HG03442 (cell line): ENCODE data around the gene CAMTA1.

Experiments
- ATAC-seq: cut with Tn5 transposase; IDR thresholded peaks from one replicate; pipeline ENCODE4 v1.9.1; 2021; ENCODE audit warnings: mild to moderate bottlenecking, moderate library complexity; ENCODE audit not compliant: unreplicated experiment

The CAMTA1 gene

GRCh38 chr1:7474786-7475502 is 689.7 kb downstream of the CAMTA1 start:
- ATAC-seq: no peak

DNA sequence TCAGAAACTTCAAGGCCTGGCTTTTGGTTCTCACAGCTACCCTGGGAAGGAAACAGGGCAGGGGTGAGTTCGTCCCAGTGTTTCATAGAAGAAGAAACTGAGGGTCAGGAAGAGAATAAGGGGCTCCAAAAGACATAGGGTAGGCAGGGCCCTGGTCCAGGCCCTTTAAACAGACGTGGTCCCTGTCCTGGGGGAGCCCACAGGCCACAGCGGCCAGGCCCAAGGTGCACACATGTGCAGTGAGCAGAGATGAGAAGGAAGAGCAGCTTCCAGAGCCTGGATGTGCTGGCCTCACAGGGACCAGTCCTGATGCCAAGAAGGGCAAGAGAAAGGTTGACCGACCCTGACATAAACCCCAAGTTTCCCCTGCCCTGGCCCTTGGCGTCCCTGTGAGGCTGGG is 690.4 kb downstream of the CAMTA1 start:
- no peak for ATAC-seq

DNA sequence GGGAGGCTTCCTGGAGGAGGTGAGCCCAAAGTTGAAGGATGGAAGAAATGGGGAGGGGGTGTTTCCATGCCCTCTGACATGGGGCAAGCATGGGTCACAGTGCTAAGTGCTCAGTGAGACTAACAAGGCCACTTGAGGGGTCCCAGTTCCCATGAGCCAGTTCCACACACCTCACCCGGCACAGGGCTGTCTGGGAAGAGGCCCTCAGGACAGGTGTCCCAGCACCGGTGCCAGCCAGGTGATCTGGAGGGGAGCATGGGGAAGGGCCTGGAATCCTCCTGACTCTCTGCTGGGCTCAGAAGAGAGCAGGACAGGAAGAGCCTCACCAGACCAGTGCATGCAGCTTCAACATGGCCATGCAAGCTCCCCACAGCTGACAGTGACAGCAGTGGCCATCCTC is 691.1 kb downstream of the CAMTA1 start:
- ATAC-seq: no peak

DNA sequence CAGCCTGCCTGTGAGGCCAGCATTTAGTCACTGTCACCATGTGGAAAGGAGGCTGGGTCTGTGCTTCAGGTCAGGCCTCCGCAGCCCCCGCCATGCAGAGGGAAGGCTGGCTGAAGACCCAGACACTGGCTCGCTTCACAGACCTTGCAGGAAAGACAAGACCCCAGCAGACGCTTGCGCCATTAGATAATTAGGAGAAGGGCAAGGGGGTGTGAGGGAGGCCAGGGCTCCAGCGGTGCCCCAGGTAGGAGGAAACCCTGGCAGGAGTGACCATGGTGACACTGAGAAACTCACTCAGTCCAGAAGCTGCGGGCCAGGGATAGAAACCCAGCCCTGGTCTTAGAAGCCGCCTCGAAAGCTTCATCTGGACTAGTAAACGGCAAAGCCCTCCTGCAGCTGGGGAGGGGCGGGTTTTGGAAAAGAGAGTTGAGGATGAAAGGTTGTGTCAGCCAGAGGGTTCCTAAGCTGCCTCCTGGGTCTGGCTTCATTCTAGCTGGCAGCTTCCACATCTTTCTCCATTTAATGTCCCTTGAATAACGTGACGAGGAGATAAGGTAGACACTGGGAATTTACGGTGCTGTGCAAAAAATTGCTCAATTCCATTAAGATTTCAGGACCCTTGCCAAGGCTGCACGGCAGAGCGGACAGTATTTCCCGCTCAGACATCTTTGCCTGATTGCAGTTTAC is 691.8 kb downstream of the CAMTA1 start:
- no peak for ATAC-seq

GRCh38 chr1:7477593-7477992 is 692.3 kb downstream of the CAMTA1 start:
- no peak for ATAC-seq

DNA sequence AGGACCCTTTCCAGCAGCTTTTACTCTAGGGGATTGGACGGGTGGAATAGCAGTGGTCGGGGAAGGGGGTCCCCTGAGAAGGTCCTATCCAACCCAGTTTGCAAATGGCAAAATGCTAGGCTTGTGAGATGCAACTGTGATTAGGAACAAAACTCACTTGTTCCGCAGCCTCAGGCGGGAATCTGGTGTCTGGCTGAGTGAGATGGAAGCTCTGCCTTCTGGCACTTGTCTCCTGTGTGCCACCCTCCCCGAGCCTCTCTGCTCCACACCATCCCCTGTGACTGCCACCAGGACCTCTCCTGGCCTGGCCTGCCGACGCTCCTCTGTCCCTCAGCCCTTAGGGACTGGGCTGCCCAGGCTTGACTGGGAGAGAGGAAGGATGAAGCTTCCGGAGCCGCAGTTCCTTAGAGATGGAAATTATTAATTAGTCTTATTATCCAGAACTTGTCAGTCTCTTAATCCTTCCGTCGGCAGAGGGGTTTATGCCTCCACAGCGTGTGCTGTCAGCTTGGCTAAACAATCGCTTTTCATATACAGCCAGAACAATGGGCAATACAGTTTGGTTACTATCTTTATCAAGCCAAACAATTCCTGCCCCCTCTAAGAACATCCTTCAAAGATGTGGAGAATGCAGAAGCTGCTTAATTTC is 693.0 kb downstream of the CAMTA1 start:
- ATAC-seq: no peak

- ATAC-seq: no peak
These were observed 693.7 kb downstream of the CAMTA1 start for GRCh38 chr1:7478809-7479499.

GRCh38 chr1:7479571-7479970 is 694.3 kb downstream of the CAMTA1 start:
- ATAC-seq: no peak

GRCh38 chr1:7481194-7481593 is 695.9 kb downstream of the CAMTA1 start:
- no peak for ATAC-seq

DNA sequence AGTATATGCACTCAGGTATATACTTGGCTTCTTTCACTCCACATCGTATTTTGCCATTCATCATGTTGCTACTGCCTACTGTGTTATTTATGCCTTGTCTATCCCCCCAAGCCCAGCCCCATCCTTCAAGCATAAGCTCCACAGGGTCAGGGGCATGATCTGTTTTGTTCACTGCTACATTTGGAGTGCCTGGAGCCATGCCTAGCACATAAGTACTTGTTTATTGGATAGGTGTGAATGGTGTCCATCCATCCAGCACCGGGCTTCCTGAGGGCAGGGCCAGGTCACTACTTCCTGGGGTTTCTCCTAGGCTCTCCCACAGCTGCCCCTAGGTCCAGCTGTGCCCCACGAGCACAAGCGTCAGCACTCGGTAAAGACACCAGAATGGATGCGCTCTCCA is 696.8 kb downstream of the CAMTA1 start:
- ATAC-seq: no peak

GRCh38 chr1:7482772-7483495 is 697.7 kb downstream of the CAMTA1 start:
- no peak for ATAC-seq

GRCh38 chr1:7483634-7484383 is 698.6 kb downstream of the CAMTA1 start:
- no peak for ATAC-seq

DNA sequence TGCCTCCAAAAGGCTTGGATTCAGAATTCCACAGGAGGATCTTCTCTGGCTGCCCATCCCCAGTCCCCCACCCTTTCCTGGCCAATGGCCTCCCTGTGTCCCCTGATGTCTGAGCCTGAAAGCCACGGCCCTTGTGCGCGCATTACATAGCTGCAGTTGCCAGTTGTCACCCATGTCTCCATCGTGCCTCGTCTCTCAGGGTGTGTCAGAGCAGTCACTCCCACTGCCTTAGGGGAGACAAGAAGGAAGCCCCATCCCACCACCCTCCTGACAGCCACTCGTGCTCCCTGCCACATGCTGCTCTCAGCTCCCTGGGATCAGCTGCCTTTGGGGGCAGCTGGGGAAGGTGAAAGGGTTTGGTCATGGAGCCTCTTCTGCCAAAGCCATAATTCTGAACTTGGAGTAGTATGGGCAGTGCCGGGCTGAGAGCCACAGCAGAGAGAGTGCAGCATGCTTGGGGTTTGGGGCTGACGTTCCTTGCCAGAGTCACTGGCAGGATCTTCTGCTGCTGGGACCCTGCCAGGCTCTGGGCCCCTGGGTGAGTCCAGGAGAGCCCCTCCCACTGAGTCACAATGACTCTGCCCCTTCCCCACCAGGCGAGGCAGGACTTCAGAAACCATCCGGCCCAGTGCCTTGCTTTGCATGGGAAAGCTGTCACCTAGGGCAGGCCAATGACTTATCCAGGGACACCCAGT is 700.0 kb downstream of the CAMTA1 start:
- no peak for ATAC-seq

- no peak for ATAC-seq
These were observed 700.6 kb downstream of the CAMTA1 start for GRCh38 chr1:7485826-7486225.

GRCh38 chr1:7487766-7488474 is 702.7 kb downstream of the CAMTA1 start:
- ATAC-seq: no peak

DNA sequence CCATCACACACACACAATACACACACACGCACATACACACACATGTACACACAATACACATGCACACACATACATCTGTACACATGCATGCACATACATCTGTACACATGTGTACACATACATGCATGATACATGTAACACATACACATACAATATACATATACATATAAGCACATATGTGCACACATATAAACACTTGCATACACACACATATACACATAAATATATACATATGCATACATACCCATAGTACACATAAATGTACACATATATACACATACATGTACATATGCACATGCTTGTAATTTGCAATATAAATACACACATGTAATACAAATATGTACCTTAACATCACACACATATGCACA is 703.2 kb downstream of the CAMTA1 start:
- ATAC-seq: no peak

DNA sequence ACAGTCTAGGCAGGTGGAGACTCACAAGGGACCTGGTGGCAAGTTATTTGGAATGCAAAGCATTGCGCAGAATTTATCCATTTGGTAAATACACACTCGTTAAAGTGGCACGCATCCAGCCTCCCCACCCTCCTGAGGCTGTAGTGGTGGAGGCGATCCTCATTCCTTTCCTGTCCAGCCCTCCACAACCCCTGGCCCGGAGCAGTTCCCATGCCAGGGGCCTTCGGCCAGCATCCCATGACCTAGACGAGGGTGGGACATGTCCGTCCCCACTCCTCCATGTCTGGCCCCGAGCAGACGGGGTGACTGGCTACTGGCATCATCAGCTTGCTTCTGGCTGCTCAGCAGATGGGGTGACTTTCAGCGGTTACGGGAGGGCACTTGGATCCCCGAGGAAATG is 704.3 kb downstream of the CAMTA1 start:
- ATAC-seq: no peak

DNA sequence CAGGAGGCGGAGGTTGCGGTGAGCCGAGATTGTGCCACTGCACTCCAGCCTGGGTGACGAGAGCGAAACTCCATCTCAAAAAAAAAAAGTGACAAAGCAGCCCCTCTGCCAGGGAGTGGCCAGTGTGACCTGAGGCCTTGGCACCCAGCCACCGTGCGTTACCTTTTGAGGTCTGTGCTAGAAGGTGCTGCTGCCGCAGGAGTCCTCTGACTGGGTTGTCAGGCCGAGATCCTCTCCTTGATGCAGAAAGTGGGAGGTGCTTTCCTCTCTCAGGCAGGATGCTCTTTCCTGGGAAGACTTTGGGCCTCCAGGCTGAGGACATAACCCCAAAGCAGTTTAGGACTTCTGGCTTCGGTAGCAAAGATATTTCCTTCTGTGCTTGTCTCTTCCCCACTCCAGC is 705.3 kb downstream of the CAMTA1 start:
- no peak for ATAC-seq
